BLaER1 treated with 17β-estradiol and CSF1 and Interleukin-3, amounts not matched to agents 10 nM and 100 nM (cell line): ENCODE results near the gene TRIM47.

Experiments used
- H3K27ac ChIP-seq, 11 experiments: shearing (Covaris generic); formaldehyde crosslinking; 2 replicates each; pipeline ENCODE4 v1.8.1; 2022
- H3K27me3 ChIP-seq, 11 experiments: shearing (Covaris generic); formaldehyde crosslinking; 2 replicates each; pipeline ENCODE4 v1.8.1; 2022
- H3K36me3 ChIP-seq, 11 experiments: shearing (Covaris generic); formaldehyde crosslinking; 2 replicates each; pipeline ENCODE4 v1.8.1; 2022
- H3K4me1 ChIP-seq, 10 experiments: shearing (Covaris generic); formaldehyde crosslinking; 2 replicates each; pipeline ENCODE4 v1.8.1; 2022
- H3K4me2 ChIP-seq, 11 experiments: shearing (Covaris generic); formaldehyde crosslinking; 2 replicates each; pipeline ENCODE4 v1.8.1; 2022
- H3K4me3 ChIP-seq, 10 experiments: shearing (Covaris generic); formaldehyde crosslinking; 2 replicates each; pipeline ENCODE4 v1.8.1; 2022
- H3K9ac ChIP-seq, 11 experiments: shearing (Covaris generic); formaldehyde crosslinking; 2 replicates each; pipeline ENCODE4 v1.8.1; 2022
- H3K9me3 ChIP-seq, 11 experiments: shearing (Covaris generic); formaldehyde crosslinking; replicated peaks in 1 of 11; 2 replicates each; pipeline ENCODE4 v1.8.1; 2022
- H4K20me1 ChIP-seq, 11 experiments: shearing (Covaris generic); formaldehyde crosslinking; 2 replicates each; pipeline ENCODE4 v1.8.1; 2022
- Cebpa-rat ChIP-seq, 11 experiments: shearing (Covaris generic); IDR thresholded peaks; 2 replicates each; pipeline ENCODE4 v1.8.1; 2022

The TRIM47 gene

GRCh38 chr17:75913537-75914210 lies 35.3 kb upstream of the TRIM47 start:
- no peaks in the 10 kb centered on the region for H3K27me3 ChIP-seq
- TF ChIP-seq Cebpa-rat (IDR thresholded peaks at IDR 0.05), result no peak
- H3K4me2 ChIP-seq, result peak overlapping the region in 3 of 11 experiments; percentile 5 to 40 (median 37); a peak in 3 of 22 replicates
- peaks cover 0 to 4% (median 0%) of the 10 kb centered on the region in 11 experiments; a peak in 1 of 22 replicates for H4K20me1 ChIP-seq
- H3K9ac ChIP-seq, result no peak overlapping the region; a peak in 1 of 22 replicates
- H3K4me1 ChIP-seq, result peaks cover 25 to 51% (median 45%) of the 10 kb centered on the region in 10 experiments
- H3K9me3 ChIP-seq, result no peaks in the 10 kb centered on the region
- peaks cover 0 to 21% (median 0%) of the 10 kb centered on the region in 11 experiments; a peak in 4 of 22 replicates for H3K36me3 ChIP-seq
- H3K27ac ChIP-seq, result no peak overlapping the region
- no peak overlapping the region for H3K4me3 ChIP-seq

- Histone ChIP-seq H3K27ac (peak overlapping the region in 3 of 11 experiments; percentile 43 to 53 (median 45); a peak in 4 of 22 replicates), H3K4me2 (peak overlapping the region; percentile 20 to 91 (median 65); a peak in 21 of 22 replicates)
- no peak for TF ChIP-seq Cebpa-rat (IDR thresholded peaks at IDR 0.05)
Observed at GRCh38 chr17:75910699-75911098, 32.3 kb upstream of the TRIM47 start.

DNA sequence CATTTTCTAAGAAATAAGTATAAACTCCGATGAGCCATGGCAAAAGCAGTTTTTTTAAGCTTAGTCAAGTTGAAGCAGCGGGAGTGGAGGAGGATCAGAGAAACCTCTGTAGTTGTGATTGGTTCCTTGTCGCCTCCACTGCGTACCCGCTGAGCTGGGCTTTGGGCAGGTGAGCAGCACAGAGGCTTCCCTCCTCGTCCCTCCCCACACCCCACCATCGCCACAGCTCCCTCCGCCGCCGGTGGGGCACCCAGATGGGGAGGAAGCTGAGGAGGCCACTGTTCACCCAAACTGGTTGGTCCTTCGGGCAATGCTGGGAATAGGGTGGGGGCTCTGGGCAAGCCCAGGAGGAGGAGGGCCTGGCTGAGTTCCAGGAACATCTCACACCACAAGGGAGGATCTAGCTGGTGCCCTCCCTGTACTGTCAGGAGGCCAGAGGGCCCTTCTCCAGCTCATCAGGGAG lies 31.5 kb upstream of the TRIM47 start:
- Histone ChIP-seq H3K27me3 (no peaks in the 10 kb centered on the region), H3K4me2 (peak overlapping the region; percentile 20 to 91 (median 65); a peak in 21 of 22 replicates), H3K4me3 (no peak overlapping the region), H3K9ac (peak overlapping the region in 9 of 11 experiments; percentile 4 to 70 (median 36); a peak in 15 of 22 replicates), H3K9me3 (no peaks in the 10 kb centered on the region), H4K20me1 (peaks cover 0 to 4% (median 0%) of the 10 kb centered on the region in 11 experiments; a peak in 1 of 22 replicates), H3K4me1 (peaks cover 29 to 55% (median 48%) of the 10 kb centered on the region in 10 experiments), H3K27ac (peak overlapping the region in 4 of 11 experiments; percentile 33 to 53 (median 46); a peak in 9 of 22 replicates), H3K36me3 (peaks cover 0 to 15% (median 0%) of the 10 kb centered on the region in 11 experiments; a peak in 4 of 22 replicates)
- no peak for TF ChIP-seq Cebpa-rat (IDR thresholded peaks at IDR 0.05)

More at GRCh38 chr17:75910699-75911098, 32.3 kb upstream of the TRIM47 start:
- H3K9ac ChIP-seq, result peak overlapping the region in 7 of 11 experiments; percentile 4 to 70 (median 21); a peak in 9 of 22 replicates
- peaks cover 24 to 49% (median 41%) of the 10 kb centered on the region in 10 experiments for H3K4me1 ChIP-seq
- H3K4me3 ChIP-seq, result no peak overlapping the region
- H3K36me3 ChIP-seq, result peaks cover 0 to 21% (median 0%) of the 10 kb centered on the region in 11 experiments; a peak in 4 of 22 replicates
- no peaks in the 10 kb centered on the region for H3K27me3 ChIP-seq
- peaks cover 0 to 4% (median 0%) of the 10 kb centered on the region in 11 experiments; a peak in 1 of 22 replicates for H4K20me1 ChIP-seq
- H3K9me3 ChIP-seq, result no peaks in the 10 kb centered on the region

DNA sequence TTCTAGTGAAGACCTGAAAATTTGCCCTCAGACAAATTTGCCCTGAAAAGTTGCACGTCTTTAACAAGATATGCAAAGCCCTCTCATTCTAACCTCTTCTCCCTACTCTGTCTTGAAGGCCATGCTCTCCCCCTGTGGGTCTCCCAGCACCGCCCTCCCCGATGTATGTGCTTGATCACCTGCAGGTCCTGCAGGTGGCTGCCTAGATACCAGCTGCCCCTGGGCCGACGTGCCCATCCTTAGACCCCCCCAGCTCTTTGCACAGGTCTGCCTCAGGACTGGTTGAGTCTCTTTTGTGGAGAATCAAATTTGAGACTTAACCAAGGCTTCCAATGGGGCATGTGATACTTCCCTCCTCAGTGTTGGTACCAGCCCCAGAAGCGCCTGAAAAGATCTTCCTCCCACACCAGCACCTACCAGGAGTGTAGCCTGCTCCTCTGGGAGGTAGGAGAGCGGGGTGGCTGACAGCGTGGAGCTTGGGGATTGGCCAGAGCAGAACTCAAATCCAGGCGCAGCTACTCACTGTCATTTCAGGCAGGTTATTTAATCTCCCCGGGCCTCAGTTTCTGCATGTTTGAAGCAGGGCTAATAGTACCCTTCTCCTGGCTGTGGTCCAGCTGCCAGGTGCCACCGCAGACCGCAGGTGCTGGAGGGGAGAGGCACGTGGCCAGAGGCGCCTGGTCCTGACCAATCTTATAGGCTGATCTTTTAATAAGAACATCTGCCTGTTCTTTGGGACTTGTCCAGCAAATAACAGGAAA lies 30.9 kb upstream of the TRIM47 start:
- TF ChIP-seq Cebpa-rat (IDR thresholded peaks at IDR 0.05), result no peak
- Histone ChIP-seq H3K27ac (peak overlapping the region in 3 of 11 experiments; percentile 43 to 53 (median 48); a peak in 3 of 22 replicates), H3K9me3 (no peaks in the 10 kb centered on the region), H3K4me3 (no peak overlapping the region), H3K27me3 (no peaks in the 10 kb centered on the region), H3K4me2 (peak overlapping the region in 9 of 11 experiments; percentile 62 to 91 (median 78); a peak in 14 of 22 replicates), H3K9ac (peak overlapping the region in 4 of 11 experiments; percentile 6 to 70 (median 60); a peak in 5 of 22 replicates), H3K36me3 (peaks cover 0 to 9% (median 0%) of the 10 kb centered on the region in 11 experiments; a peak in 4 of 22 replicates), H4K20me1 (peaks cover 0 to 4% (median 0%) of the 10 kb centered on the region in 11 experiments; a peak in 3 of 22 replicates), H3K4me1 (peaks cover 29 to 55% (median 48%) of the 10 kb centered on the region in 10 experiments)

GRCh38 chr17:75908201-75908600 lies 29.8 kb upstream of the TRIM47 start:
- Histone ChIP-seq H3K4me2 (no peak overlapping the region), H3K27ac (no peak overlapping the region)

GRCh38 chr17:75906143-75906884 lies 27.9 kb upstream of the TRIM47 start:
- H3K36me3 ChIP-seq, result peaks cover 11 to 20% (median 17%) of the 10 kb centered on the region in 11 experiments
- peak overlapping the region; percentile 65 to 91 (median 79) for H3K4me2 ChIP-seq
- peaks cover 42 to 62% (median 55%) of the 10 kb centered on the region in 10 experiments for H3K4me1 ChIP-seq
- no peak overlapping the region for H3K4me3 ChIP-seq
- peak overlapping the region in 9 of 11 experiments; percentile 45 to 93 (median 86); a peak in 17 of 22 replicates for H3K27ac ChIP-seq
- H4K20me1 ChIP-seq, result peaks cover 0 to 4% (median 0%) of the 10 kb centered on the region in 11 experiments; a peak in 2 of 22 replicates
- H3K27me3 ChIP-seq, result no peaks in the 10 kb centered on the region
- H3K9ac ChIP-seq, result peak overlapping the region in 9 of 11 experiments; percentile 12 to 96 (median 88); a peak in 13 of 22 replicates
- H3K9me3 ChIP-seq, result no peaks in the 10 kb centered on the region
- TF ChIP-seq Cebpa-rat (IDR thresholded peaks at IDR 0.05), result 0 out of 22 replicates have a peak, but pooled peaks of 1 of the 11 experiments have one; percentile 0

More at GRCh38 chr17:75908201-75908600, 29.8 kb upstream of the TRIM47 start:
- peaks cover 0 to 4% (median 0%) of the 10 kb centered on the region in 11 experiments; a peak in 2 of 22 replicates for H4K20me1 ChIP-seq
- H3K9ac ChIP-seq, result 0 out of 22 replicates have a peak overlapping the region, but pooled peaks of 1 of the 11 experiments have one; percentile 2
- H3K4me1 ChIP-seq, result peaks cover 37 to 62% (median 58%) of the 10 kb centered on the region in 10 experiments
- no peak overlapping the region for H3K4me3 ChIP-seq
- TF ChIP-seq Cebpa-rat (IDR thresholded peaks at IDR 0.05), result no peak
- peaks cover 0 to 1% (median 0%) of the 10 kb centered on the region in 11 experiments; a peak in 4 of 22 replicates for H3K36me3 ChIP-seq
- no peaks in the 10 kb centered on the region for H3K9me3 ChIP-seq
- no peaks in the 10 kb centered on the region for H3K27me3 ChIP-seq

- Histone ChIP-seq H3K9ac (peak within 1 kb of the TSS; percentile 83 to 97 (median 92)), H3K27me3 (no peaks in the 10 kb centered on the region), H3K27ac (peak within 1 kb of the TSS; percentile 79 to 93 (median 86)), H3K4me2 (peak within 1 kb of the TSS; percentile 80 to 99 (median 96)), H3K9me3 (no peaks in the 10 kb centered on the region), H3K4me1 (peaks cover 32 to 50% (median 42%) of the 10 kb centered on the region in 10 experiments), H3K4me3 (peak within 1 kb of the TSS; percentile 82 to 97 (median 93)), H4K20me1 (peaks cover 0 to 4% (median 0%) of the 10 kb centered on the region in 11 experiments; a peak in 2 of 22 replicates), H3K36me3 (peaks cover 25 to 34% (median 31%) of the 10 kb centered on the region in 11 experiments)
- TF ChIP-seq Cebpa-rat (IDR thresholded peaks at IDR 0.05), result no peak
Observed at GRCh38 chr17:75904749-75905521, 26.6 kb upstream of the TRIM47 start, which contains the start of gene MRPL38. Gene MRPL38, minus strand, starts transcription at chr17:75904884. Its CDS starts 9 bp downstream, at chr17:75904875.
